ENCODE data around the gene C1QTNF3. TPM values are rescaled to one million over a fixed set of nuclear protein-coding genes. Genes with fewer than 3 reads are reported as not detected.

Gene C1QTNF3
- total and polyA plus RNA-seq, 2 donors (not counting 1 experiment from before 2014, with no cell fraction given): 6.6 to 11.9 TPM

DNA sequence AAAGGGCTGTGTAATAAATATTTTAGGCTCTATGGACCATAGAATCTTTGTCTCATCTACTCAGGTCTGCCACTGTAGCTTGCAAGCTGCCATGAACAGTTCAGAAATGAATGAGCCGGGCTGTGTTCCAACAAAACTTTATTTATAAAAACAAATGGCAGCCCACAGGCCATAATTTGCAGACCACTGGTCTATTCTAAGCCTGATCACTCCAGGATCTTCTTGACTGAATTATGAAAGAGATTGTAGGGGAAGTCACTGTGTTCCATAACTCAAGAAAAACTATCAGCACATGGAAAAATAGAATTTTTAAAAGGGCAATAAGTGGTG lies 11.4 kb upstream of the C1QTNF3 start:
- H3K4me2 ChIP-seq (replicated peaks; ENCODE audit: low read depth, low read length, poor library complexity, severe bottlenecking): no peak overlapping the region
- peaks cover 4 to 18% of the 10 kb centered on the region in 2 experiments for H3K36me3 ChIP-seq (replicated peaks in 1 of 2; ENCODE audit: control extremely low read depth in 1 of 2, control insufficient read depth in 1 of 2, extremely low read depth in 1 of 2, insufficient read depth in 2 of 2, low read length in 1 of 2)
- no peak overlapping the region for H3K27ac ChIP-seq (ENCODE audit: low read length in 2 of 2)
- H3K9me3 Mint-ChIP-seq (ENCODE audit: insufficient read depth): no peaks in the 10 kb centered on the region
- no peaks in the 10 kb centered on the region for H4K20me1 ChIP-seq (ENCODE audit: control insufficient read depth, insufficient read depth, low read length, poor library complexity, severe bottlenecking)
- no peak overlapping the region for H3K4me3 Mint-ChIP-seq
- H3K27me3 Mint-ChIP-seq: no peaks in the 10 kb centered on the region
- ATAC-seq (ENCODE audit: low read depth) (no peak), DNase-seq (no peak)
- no peaks in the 10 kb centered on the region for H3K4me1 ChIP-seq (ENCODE audit: control insufficient read depth in 2 of 2, insufficient read depth in 2 of 2, low read length in 2 of 2)
- intact Hi-C loops (cut with micrococcal nuclease): no loop called here
- no peak overlapping the region for H2AFZ ChIP-seq (ENCODE audit: insufficient read depth, low read depth, low read length, poor library complexity, severe bottlenecking)
- H3K4me3 ChIP-seq (ENCODE audit: control extremely low read depth in 1 of 5, extremely low read depth in 1 of 5, insufficient read depth in 1 of 5, low read depth in 2 of 5, low read length in 4 of 5): no peak overlapping the region
- H3K9ac ChIP-seq (ENCODE audit: low read length): no peak overlapping the region
- ChIA-PET CTCF (no interaction called here), POLR2A (no interaction called here)
- no peak overlapping the region for H3K27ac Mint-ChIP-seq
- H3K4me1 Mint-ChIP-seq: no peaks in the 10 kb centered on the region
- no peak for TF ChIP-seq EZH2 (IDR thresholded peaks at IDR 0.05; ENCODE audit: borderline replicate concordance, insufficient read depth, low read depth, low read length, poor library complexity, severe bottlenecking)
- TF ChIP-seq, protein P1, sequence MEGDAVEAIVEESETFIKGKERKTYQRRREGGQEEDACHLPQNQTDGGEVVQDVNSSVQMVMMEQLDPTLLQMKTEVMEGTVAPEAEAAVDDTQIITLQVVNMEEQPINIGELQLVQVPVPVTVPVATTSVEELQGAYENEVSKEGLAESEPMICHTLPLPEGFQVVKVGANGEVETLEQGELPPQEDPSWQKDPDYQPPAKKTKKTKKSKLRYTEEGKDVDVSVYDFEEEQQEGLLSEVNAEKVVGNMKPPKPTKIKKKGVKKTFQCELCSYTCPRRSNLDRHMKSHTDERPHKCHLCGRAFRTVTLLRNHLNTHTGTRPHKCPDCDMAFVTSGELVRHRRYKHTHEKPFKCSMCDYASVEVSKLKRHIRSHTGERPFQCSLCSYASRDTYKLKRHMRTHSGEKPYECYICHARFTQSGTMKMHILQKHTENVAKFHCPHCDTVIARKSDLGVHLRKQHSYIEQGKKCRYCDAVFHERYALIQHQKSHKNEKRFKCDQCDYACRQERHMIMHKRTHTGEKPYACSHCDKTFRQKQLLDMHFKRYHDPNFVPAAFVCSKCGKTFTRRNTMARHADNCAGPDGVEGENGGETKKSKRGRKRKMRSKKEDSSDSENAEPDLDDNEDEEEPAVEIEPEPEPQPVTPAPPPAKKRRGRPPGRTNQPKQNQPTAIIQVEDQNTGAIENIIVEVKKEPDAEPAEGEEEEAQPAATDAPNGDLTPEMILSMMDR (IDR thresholded peaks at IDR 0.05): no peak
- no peaks in the 10 kb centered on the region for H3K79me2 ChIP-seq (ENCODE audit: control insufficient read depth, insufficient read depth, low read length)
- H3K9me3 ChIP-seq (ENCODE audit: control extremely low read depth in 1 of 3, control insufficient read depth in 2 of 3, insufficient read depth in 1 of 3, low read length in 2 of 3): no peaks in the 10 kb centered on the region
- no peaks in the 10 kb centered on the region for H3K27me3 ChIP-seq (replicated peaks in 1 of 4; ENCODE audit: control extremely low read depth in 1 of 4, control insufficient read depth in 3 of 4, insufficient read depth in 4 of 4, low read length in 3 of 4)
- WGBS (ENCODE audit: insufficient coverage): no CpG with 5 or more reads among the region's 1 CpG

DNA sequence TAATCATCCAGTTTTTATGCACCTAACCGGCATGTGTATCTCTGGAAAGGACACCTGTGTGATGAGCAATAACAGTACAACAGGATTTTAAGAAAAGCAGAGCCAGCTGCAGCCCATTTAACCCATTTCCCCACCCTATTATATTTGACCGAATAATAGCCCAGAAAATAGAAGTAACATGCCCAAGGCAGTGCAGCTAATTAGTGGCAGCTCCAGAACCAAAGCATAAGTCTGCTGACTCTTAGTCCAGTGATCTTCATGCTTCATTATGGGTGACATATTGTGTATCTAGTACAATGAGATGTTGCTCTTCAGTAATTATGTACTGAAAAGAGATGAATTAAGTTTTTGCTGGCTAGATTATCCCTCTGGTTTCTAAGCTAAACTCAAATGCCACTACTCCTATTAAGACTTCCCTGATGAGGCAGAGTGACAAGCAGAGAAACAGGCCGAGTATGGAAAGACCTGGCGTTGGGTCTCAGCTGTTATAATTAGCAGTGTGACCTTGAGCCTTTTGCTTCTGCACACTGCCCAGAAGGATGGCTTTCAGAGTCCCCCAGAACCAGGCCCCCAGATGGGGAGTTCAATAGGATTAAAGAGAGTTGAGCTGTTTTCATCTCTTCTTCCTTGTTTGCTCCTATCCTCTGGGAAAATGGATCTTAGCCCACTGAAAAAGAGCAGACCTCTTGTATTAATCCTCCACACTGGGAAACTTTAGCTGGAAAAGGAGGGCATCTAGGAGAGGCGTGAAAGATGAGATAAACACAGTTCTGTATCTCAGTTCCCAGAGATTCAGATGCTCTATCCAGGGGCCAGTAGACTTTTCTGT lies 10.8 kb upstream of the C1QTNF3 start:
- CTCF ChIA-PET: no interaction called here
- intact Hi-C loops (cut with micrococcal nuclease): no loop called here
- no peak overlapping the region for H3K9ac ChIP-seq (ENCODE audit: low read length)

More for the DNA sequence above, 10.8 kb upstream of the C1QTNF3 start:
- TF ChIP-seq, protein P1 (IDR thresholded peaks at IDR 0.05): no peak
- TF ChIP-seq EZH2 (IDR thresholded peaks at IDR 0.05; ENCODE audit: borderline replicate concordance, insufficient read depth, low read depth, low read length, poor library complexity, severe bottlenecking): no peak
- H2AFZ ChIP-seq (ENCODE audit: insufficient read depth, low read depth, low read length, poor library complexity, severe bottlenecking): no peak overlapping the region
- Mint-ChIP-seq H3K27me3 (no peaks in the 10 kb centered on the region), H3K9me3 (ENCODE audit: insufficient read depth) (no peaks in the 10 kb centered on the region), H3K4me3 (no peak overlapping the region), H3K27ac (no peak overlapping the region), H3K4me1 (no peaks in the 10 kb centered on the region)
- H3K27ac ChIP-seq (ENCODE audit: low read length in 2 of 2): no peak overlapping the region
- DNase-seq: no peak
- H3K9me3 ChIP-seq (ENCODE audit: control extremely low read depth in 1 of 3, control insufficient read depth in 2 of 3, insufficient read depth in 1 of 3, low read length in 2 of 3): no peaks in the 10 kb centered on the region
- no peak overlapping the region for H3K4me3 ChIP-seq (ENCODE audit: control extremely low read depth in 1 of 5, extremely low read depth in 1 of 5, insufficient read depth in 1 of 5, low read depth in 2 of 5, low read length in 4 of 5)
- POLR2A ChIA-PET: no interaction called here
- peaks cover 3 to 18% of the 10 kb centered on the region in 2 experiments for H3K36me3 ChIP-seq (replicated peaks in 1 of 2; ENCODE audit: control extremely low read depth in 1 of 2, control insufficient read depth in 1 of 2, extremely low read depth in 1 of 2, insufficient read depth in 2 of 2, low read length in 1 of 2)
- no peaks in the 10 kb centered on the region for H4K20me1 ChIP-seq (ENCODE audit: control insufficient read depth, insufficient read depth, low read length, poor library complexity, severe bottlenecking)
- H3K4me2 ChIP-seq (replicated peaks; ENCODE audit: low read depth, low read length, poor library complexity, severe bottlenecking): no peak overlapping the region
- H3K27me3 ChIP-seq (replicated peaks in 1 of 4; ENCODE audit: control extremely low read depth in 1 of 4, control insufficient read depth in 3 of 4, insufficient read depth in 4 of 4, low read length in 3 of 4): no peaks in the 10 kb centered on the region
- H3K4me1 ChIP-seq (ENCODE audit: control insufficient read depth in 2 of 2, insufficient read depth in 2 of 2, low read length in 2 of 2): no peaks in the 10 kb centered on the region
- no peaks in the 10 kb centered on the region for H3K79me2 ChIP-seq (ENCODE audit: control insufficient read depth, insufficient read depth, low read length)
- WGBS (ENCODE audit: insufficient coverage): 100% methylated on average over 3 of the region's 5 CpGs
- ATAC-seq (ENCODE audit: low read depth): no peak
